ENCODE measurements around the gene IFT27.

DNA sequence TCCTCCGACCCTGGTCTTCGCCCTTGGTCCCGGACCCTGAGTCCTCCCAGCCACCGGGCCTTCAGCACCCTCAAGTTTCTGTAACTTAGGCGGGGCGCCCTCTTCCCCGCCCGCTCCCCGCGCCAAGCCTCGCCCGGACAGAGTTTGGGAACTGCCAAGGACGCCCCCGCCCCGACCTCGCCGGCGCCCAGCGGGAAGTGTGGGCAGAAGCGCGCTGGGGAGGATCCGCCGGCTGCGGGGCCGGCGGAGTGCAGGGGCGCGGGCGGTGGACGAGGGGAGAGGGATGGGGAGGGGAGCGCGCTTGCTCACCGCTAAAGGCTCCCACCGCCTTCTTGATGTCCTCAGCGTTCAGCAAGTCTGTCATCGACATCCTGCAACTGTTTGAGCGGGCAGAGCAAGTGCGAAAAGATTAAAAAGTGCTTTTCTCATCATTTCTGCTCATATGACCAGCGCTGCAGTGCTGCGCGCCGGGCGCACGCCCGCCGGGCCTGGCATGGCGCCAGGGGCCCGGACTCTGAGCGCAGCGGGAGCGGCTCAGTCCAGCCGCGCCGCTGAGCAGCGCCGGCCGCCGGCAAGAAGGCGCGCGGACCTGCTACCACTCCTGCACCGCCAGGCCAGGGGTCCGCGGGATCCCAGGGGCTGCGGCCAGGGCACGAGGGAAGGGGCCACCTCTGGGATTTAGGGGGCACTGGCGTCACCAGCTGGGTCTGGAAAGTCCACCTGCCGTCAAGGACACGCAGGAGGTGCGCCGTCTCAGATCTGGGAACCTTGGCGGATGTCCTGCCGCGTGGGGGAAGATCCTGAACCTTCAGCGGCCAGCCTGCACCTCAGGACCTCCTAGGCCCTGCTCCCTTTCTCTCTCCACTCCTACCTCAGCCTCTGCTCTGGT lies 41.0 kb upstream of the IFT27 start, which contains the start of gene PVALB:
- TF ChIP-seq POLR2A (IDR thresholded peaks at IDR 0.05; ENCODE audit: low read length) (no peak), GATA1 (IDR thresholded peaks at IDR 0.05; ENCODE audit: low read depth, low read length) (no peak)
